ENCODE measurements around the gene ITGA8. TPM values are rescaled to one million over a fixed set of nuclear protein-coding genes. Genes with fewer than 3 reads are reported as not detected.

Gene ITGA8
- total RNA-seq, 5 donors from 2014 or later (not counting 1 experiment from before 2014, with no cell fraction given), result 0.03 to 0.06 (median 0.06) TPM; not detected in 2

- Mint-ChIP-seq H3K9me3 (no peaks in the 10 kb centered on the region), H3K27ac (no peak overlapping the region), H3K4me1 (no peaks in the 10 kb centered on the region), H3K36me3 (no peaks in the 10 kb centered on the region), H3K4me3 (no peak overlapping the region), H3K27me3 (peaks cover 18 to 36% of the 10 kb centered on the region in 2 donors)
- H3K36me3 ChIP-seq (ENCODE audit: control insufficient read depth in 2 of 2, extremely low read depth in 1 of 2, insufficient read depth in 1 of 2, low read length in 1 of 2), result no peaks in the 10 kb centered on the region
- H3K27ac ChIP-seq (ENCODE audit: low read length), result no peak overlapping the region
- no peak for ATAC-seq (replicated peaks in 1 of 4)
- CTCF ChIA-PET, result no interaction called here
- H3K4me1 ChIP-seq (ENCODE audit: control insufficient read depth in 1 of 2, extremely low read depth in 1 of 2, insufficient read depth in 2 of 2, low read length in 2 of 2), result no peaks in the 10 kb centered on the region
- peaks cover 0 to 4% of the 10 kb centered on the region in 2 experiments for H3K27me3 ChIP-seq (replicated peaks in 1 of 2; ENCODE audit: control insufficient read depth in 2 of 2, extremely low read depth in 1 of 2, insufficient read depth in 2 of 2, low read length in 1 of 2)
- no peaks in the 10 kb centered on the region for H3K9me3 ChIP-seq
- POLR2A ChIA-PET, result no interaction called here
- DNase-seq, result no peak
- no peak overlapping the region for H3K4me3 ChIP-seq (ENCODE audit: control insufficient read depth in 1 of 2, extremely low read depth in 1 of 2, low read length in 1 of 2)
- WGBS (ENCODE audit: insufficient coverage), result no CpG with 5 or more reads among the region's 3 CpGs
Observed at GRCh38 chr10:15603446-15604011, 116.2 kb downstream of the ITGA8 start.

- no CpG with 5 or more reads among the region's 1 CpG for WGBS (ENCODE audit: insufficient coverage)
- H3K4me1 Mint-ChIP-seq, result no peaks in the 10 kb centered on the region
- no peaks in the 10 kb centered on the region for H3K9me3 ChIP-seq
- H3K36me3 ChIP-seq (ENCODE audit: control insufficient read depth in 2 of 2, extremely low read depth in 1 of 2, insufficient read depth in 1 of 2, low read length in 1 of 2), result no peaks in the 10 kb centered on the region
- H3K4me3 ChIP-seq (ENCODE audit: control insufficient read depth in 1 of 2, extremely low read depth in 1 of 2, low read length in 1 of 2), result no peak overlapping the region
- H3K4me1 ChIP-seq (ENCODE audit: control insufficient read depth in 1 of 2, extremely low read depth in 1 of 2, insufficient read depth in 2 of 2, low read length in 2 of 2), result no peaks in the 10 kb centered on the region
- H3K4me3 Mint-ChIP-seq, result no peak overlapping the region
- peaks cover 0 to 6% of the 10 kb centered on the region in 2 experiments for H3K27me3 ChIP-seq (replicated peaks in 1 of 2; ENCODE audit: control insufficient read depth in 2 of 2, extremely low read depth in 1 of 2, insufficient read depth in 2 of 2, low read length in 1 of 2)
- no peak overlapping the region for H3K27ac Mint-ChIP-seq
- ChIA-PET POLR2A (no interaction called here), CTCF (no interaction called here)
- no peak for DNase-seq
- H3K27me3 Mint-ChIP-seq, result peaks cover 18 to 36% of the 10 kb centered on the region in 2 donors
- no peak overlapping the region for H3K27ac ChIP-seq (ENCODE audit: low read length)
- no peak for ATAC-seq (replicated peaks in 1 of 4)
- no peaks in the 10 kb centered on the region for H3K36me3 Mint-ChIP-seq
- no peaks in the 10 kb centered on the region for H3K9me3 Mint-ChIP-seq
Observed at GRCh38 chr10:15601819-15602218, 117.9 kb downstream of the ITGA8 start.

GRCh38 chr10:15595260-15595659, 124.5 kb downstream of the ITGA8 start:
- POLR2A ChIA-PET, result no interaction called here
- CTCF ChIA-PET, result no interaction called here
- Histone ChIP-seq H3K4me3 (ENCODE audit: control insufficient read depth in 1 of 2, extremely low read depth in 1 of 2, low read length in 1 of 2) (no peak overlapping the region), H3K9me3 (no peaks in the 10 kb centered on the region), H3K27me3 (replicated peaks in 1 of 2; ENCODE audit: control insufficient read depth in 2 of 2, extremely low read depth in 1 of 2, insufficient read depth in 2 of 2, low read length in 1 of 2) (peaks cover 0 to 2% of the 10 kb centered on the region in 2 experiments), H3K27ac (ENCODE audit: low read length) (no peak overlapping the region), H3K4me1 (ENCODE audit: control insufficient read depth in 1 of 2, extremely low read depth in 1 of 2, insufficient read depth in 2 of 2, low read length in 2 of 2) (no peaks in the 10 kb centered on the region), H3K36me3 (ENCODE audit: control insufficient read depth in 2 of 2, extremely low read depth in 1 of 2, insufficient read depth in 1 of 2, low read length in 1 of 2) (no peaks in the 10 kb centered on the region)
- ATAC-seq (replicated peaks in 1 of 4) (no peak), DNase-seq (no peak)
- Mint-ChIP-seq H3K4me1 (no peaks in the 10 kb centered on the region), H3K36me3 (no peaks in the 10 kb centered on the region), H3K4me3 (no peak overlapping the region), H3K9me3 (no peaks in the 10 kb centered on the region), H3K27ac (no peak overlapping the region), H3K27me3 (peaks cover 6 to 20% of the 10 kb centered on the region in 2 donors)

GRCh38 chr10:15591937-15592336, 127.8 kb downstream of the ITGA8 start:
- ATAC-seq (replicated peaks in 1 of 4) (no peak), DNase-seq (no peak)
- no peaks in the 10 kb centered on the region for H3K27me3 ChIP-seq (replicated peaks in 1 of 2; ENCODE audit: control insufficient read depth in 2 of 2, extremely low read depth in 1 of 2, insufficient read depth in 2 of 2, low read length in 1 of 2)
- WGBS (ENCODE audit: insufficient coverage), result 60% methylated on average over 1 of the region's 4 CpGs
- H3K4me3 ChIP-seq (ENCODE audit: control insufficient read depth in 1 of 2, extremely low read depth in 1 of 2, low read length in 1 of 2), result no peak overlapping the region
- H3K27ac Mint-ChIP-seq, result no peak overlapping the region
- no peak overlapping the region for H3K27ac ChIP-seq (ENCODE audit: low read length)
- no peaks in the 10 kb centered on the region for H3K4me1 Mint-ChIP-seq
- CTCF ChIA-PET, result no interaction called here
- H3K4me1 ChIP-seq (ENCODE audit: control insufficient read depth in 1 of 2, extremely low read depth in 1 of 2, insufficient read depth in 2 of 2, low read length in 2 of 2), result no peaks in the 10 kb centered on the region
- H3K36me3 Mint-ChIP-seq, result no peaks in the 10 kb centered on the region
- H3K9me3 ChIP-seq, result no peaks in the 10 kb centered on the region
- H3K27me3 Mint-ChIP-seq, result peaks cover 6 to 13% of the 10 kb centered on the region in 2 donors
- H3K4me3 Mint-ChIP-seq, result no peak overlapping the region
- no peaks in the 10 kb centered on the region for H3K36me3 ChIP-seq (ENCODE audit: control insufficient read depth in 2 of 2, extremely low read depth in 1 of 2, insufficient read depth in 1 of 2, low read length in 1 of 2)
- no peaks in the 10 kb centered on the region for H3K9me3 Mint-ChIP-seq
- POLR2A ChIA-PET, result no interaction called here

- ATAC-seq (replicated peaks in 1 of 4), result no peak
Observed at GRCh38 chr10:15591431-15591830, 128.3 kb downstream of the ITGA8 start.

GRCh38 chr10:15588635-15589508, 130.8 kb downstream of the ITGA8 start:
- Mint-ChIP-seq H3K27ac (no peak overlapping the region), H3K4me3 (no peak overlapping the region), H3K36me3 (no peaks in the 10 kb centered on the region), H3K27me3 (peaks cover 2 to 8% of the 10 kb centered on the region in 2 donors), H3K9me3 (no peaks in the 10 kb centered on the region), H3K4me1 (no peaks in the 10 kb centered on the region)
- no peaks in the 10 kb centered on the region for H3K4me1 ChIP-seq (ENCODE audit: control insufficient read depth in 1 of 2, extremely low read depth in 1 of 2, insufficient read depth in 2 of 2, low read length in 2 of 2)
- no peaks in the 10 kb centered on the region for H3K36me3 ChIP-seq (ENCODE audit: control insufficient read depth in 2 of 2, extremely low read depth in 1 of 2, insufficient read depth in 1 of 2, low read length in 1 of 2)
- ChIA-PET POLR2A (no interaction called here), CTCF (no interaction called here)
- no peak overlapping the region for H3K4me3 ChIP-seq (ENCODE audit: control insufficient read depth in 1 of 2, extremely low read depth in 1 of 2, low read length in 1 of 2)
- 85% methylated on average over 2 of the region's 9 CpGs for WGBS (ENCODE audit: insufficient coverage)
- H3K9me3 ChIP-seq, result no peaks in the 10 kb centered on the region
- no peak overlapping the region for H3K27ac ChIP-seq (ENCODE audit: low read length)
- no peaks in the 10 kb centered on the region for H3K27me3 ChIP-seq (replicated peaks in 1 of 2; ENCODE audit: control insufficient read depth in 2 of 2, extremely low read depth in 1 of 2, insufficient read depth in 2 of 2, low read length in 1 of 2)
- no peak for DNase-seq
- no peak for ATAC-seq (replicated peaks in 1 of 4)

More at GRCh38 chr10:15591431-15591830, 128.3 kb downstream of the ITGA8 start:
- no peaks in the 10 kb centered on the region for H3K9me3 ChIP-seq
- no peaks in the 10 kb centered on the region for H3K36me3 ChIP-seq (ENCODE audit: control insufficient read depth in 2 of 2, extremely low read depth in 1 of 2, insufficient read depth in 1 of 2, low read length in 1 of 2)
- no peaks in the 10 kb centered on the region for H3K27me3 ChIP-seq (replicated peaks in 1 of 2; ENCODE audit: control insufficient read depth in 2 of 2, extremely low read depth in 1 of 2, insufficient read depth in 2 of 2, low read length in 1 of 2)
- H3K27ac Mint-ChIP-seq, result no peak overlapping the region
- no peaks in the 10 kb centered on the region for H3K4me1 ChIP-seq (ENCODE audit: control insufficient read depth in 1 of 2, extremely low read depth in 1 of 2, insufficient read depth in 2 of 2, low read length in 2 of 2)
- no peaks in the 10 kb centered on the region for H3K4me1 Mint-ChIP-seq
- H3K4me3 ChIP-seq (ENCODE audit: control insufficient read depth in 1 of 2, extremely low read depth in 1 of 2, low read length in 1 of 2), result no peak overlapping the region
- H3K4me3 Mint-ChIP-seq, result no peak overlapping the region
- peaks cover 6 to 12% of the 10 kb centered on the region in 2 donors for H3K27me3 Mint-ChIP-seq
- ChIA-PET POLR2A (no interaction called here), CTCF (interaction anchor here in 1 of 2 donors (0.6 kb wide), 1 partner anchor 131 kb away, joined by 6 read pairs; no protein-coding TSS in a partner anchor)
- H3K9me3 Mint-ChIP-seq, result no peaks in the 10 kb centered on the region
- no peak for DNase-seq
- 86% methylated on average over 1 of the region's 2 CpGs for WGBS (ENCODE audit: insufficient coverage)
- H3K27ac ChIP-seq (ENCODE audit: low read length), result no peak overlapping the region
- no peaks in the 10 kb centered on the region for H3K36me3 Mint-ChIP-seq
